CD14-positive monocyte (primary cell): ENCODE results near the gene MRRF. TPM values are rescaled to one million over a fixed set of nuclear protein-coding genes. Genes with fewer than 3 reads are reported as not detected.

Experiments
- DNase-seq, 3 donors: peaks; one replicate each; pipeline ENCODE4 v3.0.0-alpha.2; 2011 to 2022
- H2AFZ ChIP-seq: 2 replicates; pipeline ENCODE4 v1.6.0; 2012; ENCODE audit warnings: mild to moderate bottlenecking, low read depth, low read length, inconsistent platforms; ENCODE audit not compliant: insufficient read depth, poor library complexity, severe bottlenecking
- H3K27ac ChIP-seq, 2 donors: 1 replicate in 1 of 2; 2 replicates in 1 of 2; pipeline ENCODE4 v1.5.1; 2012 to 2013; ENCODE audit warnings: low read length in 2 of 2, control low read depth in 1 of 2, inconsistent platforms in 1 of 2, low read depth in 1 of 2, mild to moderate bottlenecking in 1 of 2
- H3K27me3 ChIP-seq, 2 donors: one replicate each; pipeline versions ENCODE4 v1.6.0 to v1.6.1; 2011 to 2013; ENCODE audit warnings: low read length in 2 of 2; ENCODE audit not compliant: control insufficient read depth in 2 of 2, insufficient read depth in 2 of 2
- H3K36me3 ChIP-seq, 2 donors: replicated peaks in 1 of 2; 1 replicate in 1 of 2; 2 replicates in 1 of 2; pipeline versions ENCODE4 v1.5.1 to v1.6.1; 2012 to 2013; ENCODE audit warnings: low read length in 2 of 2, control low read depth in 1 of 2, inconsistent platforms in 1 of 2, mild to moderate bottlenecking in 1 of 2; ENCODE audit not compliant: insufficient read depth in 2 of 2, control insufficient read depth in 1 of 2
- H3K4me1 ChIP-seq, 2 donors: 1 replicate in 1 of 2; 2 replicates in 1 of 2; pipeline versions ENCODE4 v1.5.1 to v1.6.1; 2012 to 2013; ENCODE audit warnings: low read length in 2 of 2, control low read depth in 1 of 2, inconsistent platforms in 1 of 2, mild to moderate bottlenecking in 1 of 2, moderate library complexity in 1 of 2; ENCODE audit not compliant: insufficient read depth in 2 of 2, control insufficient read depth in 1 of 2
- H3K4me2 ChIP-seq: replicated peaks from 2 replicates; pipeline ENCODE3; 2012; ENCODE audit warnings: low read length, moderate library complexity, mild to moderate bottlenecking; ENCODE audit not compliant: poor library complexity, severe bottlenecking; ENCODE audit errors: extremely low read depth
- H3K4me3 ChIP-seq, 3 experiments: fragments of 200-600 bp in 1 of 3; sonication (generic) in 1 of 3; replicated peaks in 1 of 3; 1 replicate in 2 of 3; 2 replicates in 1 of 3; pipeline ENCODE4 v1.5.1; 2011 to 2013; ENCODE audit warnings: low read length in 3 of 3, mild to moderate bottlenecking in 3 of 3, control low read depth in 2 of 3, low read depth in 2 of 3, inconsistent platforms in 1 of 3, moderate library complexity in 1 of 3
- H3K79me2 ChIP-seq: 2 replicates; pipeline ENCODE4 v1.6.0; 2012; ENCODE audit warnings: mild to moderate bottlenecking, control low read depth, inconsistent platforms, low read length, moderate library complexity; ENCODE audit not compliant: insufficient read depth
- H3K9ac ChIP-seq: 2 replicates; pipeline ENCODE4 v1.6.0; 2017; ENCODE audit warnings: low read length, mild to moderate bottlenecking; ENCODE audit not compliant: insufficient read depth, poor library complexity, severe bottlenecking
- H3K9me3 ChIP-seq, 2 donors: replicated peaks in 1 of 2; 1 replicate in 1 of 2; 2 replicates in 1 of 2; pipeline versions ENCODE4 v1.5.1 to v1.6.1; 2012 to 2013; ENCODE audit warnings: low read length in 2 of 2, control low read depth in 1 of 2; ENCODE audit not compliant: control insufficient read depth in 1 of 2, insufficient read depth in 1 of 2
- H4K20me1 ChIP-seq: 2 replicates; pipeline ENCODE4 v1.6.0; 2012; ENCODE audit warnings: mild to moderate bottlenecking, low read length, control low read depth, moderate library complexity; ENCODE audit not compliant: insufficient read depth
- H3K27ac Mint-ChIP-seq, 7 donors: one replicate each; pipeline ENCODE4 v1.8.0; 2020; ENCODE audit warnings: mild to moderate bottlenecking in 7 of 7, mixed read lengths in 7 of 7, moderate library complexity in 6 of 7, inconsistent platforms in 2 of 7
- H3K27me3 Mint-ChIP-seq, 3 donors: one replicate each; pipeline ENCODE4 v1.8.0; 2021 to 2022; ENCODE audit warnings: low read depth in 3 of 3, mild to moderate bottlenecking in 3 of 3, mixed read lengths in 3 of 3, moderate library complexity in 3 of 3, inconsistent platforms in 1 of 3
- H3K36me3 Mint-ChIP-seq, 2 donors: one replicate each; pipeline ENCODE4 v1.8.0; 2020; ENCODE audit warnings: mixed read lengths in 2 of 2, inconsistent platforms in 1 of 2, mild to moderate bottlenecking in 1 of 2
- H3K4me1 Mint-ChIP-seq: one replicate; pipeline ENCODE4 v1.8.0; 2020; ENCODE audit warnings: mild to moderate bottlenecking, mixed read lengths
- H3K4me3 Mint-ChIP-seq, 2 donors: one replicate each; pipeline ENCODE4 v1.8.0; 2020; ENCODE audit warnings: mild to moderate bottlenecking in 2 of 2, mixed read lengths in 2 of 2, moderate library complexity in 1 of 2
- H3K9me3 Mint-ChIP-seq, 7 donors: one replicate each; pipeline ENCODE4 v1.8.0; 2020 to 2022; ENCODE audit warnings: mixed read lengths in 7 of 7, mild to moderate bottlenecking in 6 of 7, moderate library complexity in 6 of 7, inconsistent platforms in 2 of 7
- WGBS: methylation state at CpG from one replicate; pipeline ENCODE4 v1.1.5; 2013; ENCODE audit warnings: missing lambda C conversion rate; ENCODE audit not compliant: insufficient coverage; 5-methylcytosine and 5-hydroxymethylcytosine counted together
- intact Hi-C, 2 donors: fragments of 100-400 bp; cut with micrococcal nuclease; formaldehyde crosslinking; loops; one replicate each; pipeline versions ENCODE4 v1.15.0 to v1.15.1; 2023
- polyA plus RNA-seq, 3 donors: library from polyadenylated mRNA; depleted of rRNA in 1 of 3; unstranded in 2 of 3; stranded (reverse) in 1 of 3; fragments of 300-500 nt in 2 of 3; fragments of >200 nt in 1 of 3; fragmentation: Illumina TruSeq in 2 of 3; gene quantifications; 1 replicate in 2 of 3; 2 replicates in 1 of 3; pipeline ENCODE4 v1.2.3, GENCODE V29; 2012 to 2021
- TF ChIP-seq, protein P1 (sequence below): fragments of 200-600 bp; IDR thresholded peaks from one replicate; pipeline ENCODE4 v1.8.0; 2022; ENCODE audit warnings: antibody characterized with exemption, mild to moderate bottlenecking

MRRF gene
- polyA plus RNA-seq, 3 donors, result 16.0 to 34.4 (median 16.2) TPM

DNA sequence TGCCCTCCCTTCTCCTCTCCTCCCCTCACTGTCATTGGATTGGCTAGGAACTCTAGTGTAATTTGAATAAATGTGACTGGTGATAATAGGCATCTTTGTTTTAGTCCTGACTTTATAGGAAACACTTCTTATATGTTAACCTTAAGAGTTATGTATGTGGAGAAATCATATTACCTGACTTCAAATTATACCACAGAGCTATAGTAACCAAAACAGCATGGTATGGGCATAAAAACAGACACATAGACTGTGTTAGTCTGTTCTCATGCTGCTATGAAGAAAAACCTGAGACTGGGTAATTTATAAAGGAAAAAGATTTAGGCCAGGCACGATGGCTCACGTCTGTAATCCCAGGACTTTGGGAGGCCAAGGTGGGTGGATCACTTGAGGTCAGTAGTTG is 9.4 kb downstream of the MRRF start:
- 94% methylated on average over 2 of the region's 2 CpGs for WGBS
- Mint-ChIP-seq H3K27ac (peak overlapping the region in 2 of 7 donors; percentile 46 to 76), H3K4me1 (no peaks in the 10 kb centered on the region), H3K4me3 (no peak overlapping the region), H3K9me3 (peaks cover 2 to 18% (median 12%) of the 10 kb centered on the region in 7 donors), H3K27me3 (no peaks in the 10 kb centered on the region), H3K36me3 (peaks cover 57 to 71% of the 10 kb centered on the region in 2 donors)
- no peaks in the 10 kb centered on the region for H4K20me1 ChIP-seq
- DNase-seq, result no peak
- no peaks in the 10 kb centered on the region for H3K4me1 ChIP-seq
- H3K4me3 ChIP-seq, result no peak overlapping the region
- no peak overlapping the region for H2AFZ ChIP-seq
- TF ChIP-seq, protein P1, sequence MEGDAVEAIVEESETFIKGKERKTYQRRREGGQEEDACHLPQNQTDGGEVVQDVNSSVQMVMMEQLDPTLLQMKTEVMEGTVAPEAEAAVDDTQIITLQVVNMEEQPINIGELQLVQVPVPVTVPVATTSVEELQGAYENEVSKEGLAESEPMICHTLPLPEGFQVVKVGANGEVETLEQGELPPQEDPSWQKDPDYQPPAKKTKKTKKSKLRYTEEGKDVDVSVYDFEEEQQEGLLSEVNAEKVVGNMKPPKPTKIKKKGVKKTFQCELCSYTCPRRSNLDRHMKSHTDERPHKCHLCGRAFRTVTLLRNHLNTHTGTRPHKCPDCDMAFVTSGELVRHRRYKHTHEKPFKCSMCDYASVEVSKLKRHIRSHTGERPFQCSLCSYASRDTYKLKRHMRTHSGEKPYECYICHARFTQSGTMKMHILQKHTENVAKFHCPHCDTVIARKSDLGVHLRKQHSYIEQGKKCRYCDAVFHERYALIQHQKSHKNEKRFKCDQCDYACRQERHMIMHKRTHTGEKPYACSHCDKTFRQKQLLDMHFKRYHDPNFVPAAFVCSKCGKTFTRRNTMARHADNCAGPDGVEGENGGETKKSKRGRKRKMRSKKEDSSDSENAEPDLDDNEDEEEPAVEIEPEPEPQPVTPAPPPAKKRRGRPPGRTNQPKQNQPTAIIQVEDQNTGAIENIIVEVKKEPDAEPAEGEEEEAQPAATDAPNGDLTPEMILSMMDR, result no peak
- peaks cover 80% of the 10 kb centered on the region for H3K79me2 ChIP-seq
- peaks cover 8 to 10% of the 10 kb centered on the region in 2 donors for H3K9me3 ChIP-seq
- no peak overlapping the region for H3K27ac ChIP-seq
- H3K27me3 ChIP-seq, result no peaks in the 10 kb centered on the region
- intact Hi-C loops, result no loop called here
- no peak overlapping the region for H3K4me2 ChIP-seq
- no peak overlapping the region for H3K9ac ChIP-seq
- peaks cover 16 to 74% of the 10 kb centered on the region in 2 donors for H3K36me3 ChIP-seq

DNA sequence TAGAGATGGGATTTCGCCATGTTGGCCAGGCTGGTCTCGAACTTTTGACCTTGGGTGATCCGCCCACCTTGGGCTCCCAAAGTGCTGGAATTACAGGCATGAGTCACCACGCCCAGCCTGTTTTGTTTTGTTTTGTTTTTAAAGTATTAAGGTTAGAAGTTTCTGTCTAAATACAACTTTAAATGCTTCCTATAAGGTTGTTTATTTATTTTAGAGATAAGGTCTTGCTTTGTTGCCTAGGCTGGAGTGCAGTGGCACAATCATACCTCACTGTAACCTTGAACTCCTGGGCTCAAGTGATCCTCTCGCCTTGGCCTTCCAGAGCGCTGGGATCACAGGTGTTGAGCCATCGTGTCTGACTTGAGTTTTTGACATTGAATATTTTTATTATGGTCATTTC is 11.4 kb downstream of the MRRF start:
- WGBS, result 88% methylated on average over 3 of the region's 7 CpGs
- Histone ChIP-seq H3K27me3 (no peaks in the 10 kb centered on the region), H4K20me1 (no peaks in the 10 kb centered on the region), H3K27ac (no peak overlapping the region), H2AFZ (no peak overlapping the region), H3K36me3 (peaks cover 23 to 85% of the 10 kb centered on the region in 2 donors), H3K9ac (no peak overlapping the region), H3K4me1 (no peaks in the 10 kb centered on the region), H3K9me3 (peaks cover 8 to 10% of the 10 kb centered on the region in 2 donors), H3K79me2 (peaks cover 75% of the 10 kb centered on the region), H3K4me3 (no peak overlapping the region), H3K4me2 (no peak overlapping the region)
- TF ChIP-seq, protein P1, result no peak
- DNase-seq, result no peak
- H3K27ac Mint-ChIP-seq, result peak overlapping the region in 1 of 7 donors; percentile 57
- H3K4me1 Mint-ChIP-seq, result no peaks in the 10 kb centered on the region
- no peak overlapping the region for H3K4me3 Mint-ChIP-seq
- intact Hi-C loops, result no loop called here
- H3K36me3 Mint-ChIP-seq, result peaks cover 63 to 77% of the 10 kb centered on the region in 2 donors
- H3K9me3 Mint-ChIP-seq, result peaks cover 2 to 18% (median 12%) of the 10 kb centered on the region in 7 donors
- no peaks in the 10 kb centered on the region for H3K27me3 Mint-ChIP-seq
